ENCODE data around the gene LRP1.

LRP1 gene

DNA sequence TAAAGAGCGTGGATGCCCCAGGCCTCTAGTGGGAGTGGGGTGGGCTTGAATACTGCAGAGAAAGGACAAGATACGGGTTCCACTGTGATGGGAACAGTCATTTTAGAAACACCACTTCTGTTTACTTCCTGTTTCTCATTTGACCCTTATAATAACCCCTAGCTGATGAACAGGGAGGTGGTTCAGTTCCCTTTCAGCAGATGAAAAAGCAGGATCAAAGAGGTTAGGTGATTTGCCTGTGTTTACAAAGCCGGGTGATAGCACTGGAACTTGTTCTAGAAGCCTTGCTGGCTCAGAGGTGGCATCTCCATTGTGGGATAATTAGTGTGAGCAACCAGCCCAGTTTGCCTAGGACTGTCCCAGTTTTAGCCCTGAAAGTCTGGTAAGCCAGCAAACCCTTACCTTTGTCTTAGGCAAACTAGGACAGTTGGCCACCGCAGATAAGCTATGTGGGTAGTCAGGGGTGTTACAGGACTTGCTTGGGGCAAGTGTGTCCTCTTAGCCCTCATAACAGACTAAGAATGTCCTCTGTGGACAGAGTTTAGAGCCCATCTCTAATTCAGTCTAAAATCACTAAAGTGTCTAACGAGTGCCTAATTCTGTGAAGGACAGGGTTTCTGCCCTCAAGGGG is 26.6 kb downstream of the LRP1 start:
- H3K27me3 ChIP-seq (ENCODE audit: low read depth) = no peaks in the 10 kb centered on the region
- in situ Hi-C loops (cut with MboI; ENCODE audit: low sequenced_read_pairs) = no loop called here
- H3K9me3 ChIP-seq = no peaks in the 10 kb centered on the region
- no peak overlapping the region for H3K4me3 ChIP-seq
- no peaks in the 10 kb centered on the region for H3K4me1 ChIP-seq
- peaks cover 7% of the 10 kb centered on the region; the same call in 1 of the 2 replicates for H3K36me3 ChIP-seq (replicated peaks)
- DNase-seq (ENCODE audit: low spot score in 2 of 2) = no peak

DNA sequence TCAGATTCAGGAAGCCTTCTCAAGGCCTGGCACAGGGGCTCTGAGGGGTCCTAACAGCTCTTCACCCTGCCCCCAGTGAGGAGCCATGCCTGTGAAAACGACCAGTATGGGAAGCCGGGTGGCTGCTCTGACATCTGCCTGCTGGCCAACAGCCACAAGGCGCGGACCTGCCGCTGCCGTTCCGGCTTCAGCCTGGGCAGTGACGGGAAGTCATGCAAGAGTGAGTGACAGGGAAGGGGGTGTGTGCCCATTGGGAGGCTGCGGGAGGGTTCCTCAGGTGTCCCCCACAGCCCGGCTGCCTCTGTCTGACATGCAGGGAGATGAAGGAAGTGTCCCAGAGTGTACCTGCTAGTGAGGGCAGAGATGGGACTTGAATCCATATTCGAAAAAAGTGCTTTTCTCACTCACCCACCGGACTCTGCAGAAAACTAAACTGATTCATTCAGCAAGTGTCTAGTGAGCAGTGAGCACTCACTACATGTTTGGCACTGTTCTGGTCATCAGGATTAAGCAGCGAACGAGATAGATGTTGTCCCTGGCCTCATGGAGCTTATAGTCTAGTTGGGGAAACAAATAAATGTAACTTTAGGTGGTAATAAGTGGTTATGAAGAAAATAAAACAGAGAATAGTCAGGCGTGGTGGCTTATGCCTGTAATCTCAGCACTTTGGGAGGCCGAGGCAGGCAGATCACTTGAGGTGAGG is 28.6 kb downstream of the LRP1 start:
- Histone ChIP-seq H3K4me3 (no peak overlapping the region), H3K9me3 (no peaks in the 10 kb centered on the region), H3K36me3 (replicated peaks) (peaks cover 13% of the 10 kb centered on the region), H3K27me3 (ENCODE audit: low read depth) (no peaks in the 10 kb centered on the region), H3K4me1 (no peaks in the 10 kb centered on the region)
- in situ Hi-C loops (cut with MboI; ENCODE audit: low sequenced_read_pairs) = no loop called here
- no peak for DNase-seq (ENCODE audit: low spot score in 2 of 2)

DNA sequence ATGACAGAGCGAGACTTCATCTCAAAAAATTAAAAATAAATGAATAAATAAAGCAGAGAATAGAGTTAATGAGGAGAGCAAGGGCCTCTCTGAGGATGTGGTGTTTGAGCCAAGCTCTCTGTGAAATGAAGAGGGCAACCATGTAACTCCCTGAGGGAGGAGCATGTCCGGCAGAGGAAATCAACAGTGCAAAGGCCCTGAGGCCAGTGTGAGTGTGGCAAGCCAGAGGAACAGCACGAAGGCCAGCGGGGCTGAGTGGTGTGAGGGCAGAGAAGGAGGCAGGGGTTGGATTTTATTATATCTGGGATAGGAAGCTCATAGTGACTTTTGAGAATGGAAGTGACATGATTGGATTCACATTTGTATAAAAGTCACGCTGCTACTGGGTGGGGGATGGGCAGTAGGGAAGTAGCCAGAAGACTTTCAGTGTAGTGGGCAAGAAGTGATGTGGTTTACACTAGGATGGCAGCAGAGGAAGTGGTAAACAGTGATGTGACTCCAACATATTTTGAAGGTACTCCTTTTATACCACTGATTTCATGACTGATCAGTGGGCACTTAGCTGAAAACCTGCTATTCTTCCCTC is 29.4 kb downstream of the LRP1 start:
- Histone ChIP-seq H3K27me3 (ENCODE audit: low read depth) (no peaks in the 10 kb centered on the region), H3K4me1 (no peaks in the 10 kb centered on the region), H3K9me3 (no peaks in the 10 kb centered on the region), H3K36me3 (replicated peaks) (peaks cover 13% of the 10 kb centered on the region), H3K4me3 (no peak overlapping the region)
- in situ Hi-C loops (cut with MboI; ENCODE audit: low sequenced_read_pairs) = no loop called here
- DNase-seq (ENCODE audit: low spot score in 2 of 2) = no peak

DNA sequence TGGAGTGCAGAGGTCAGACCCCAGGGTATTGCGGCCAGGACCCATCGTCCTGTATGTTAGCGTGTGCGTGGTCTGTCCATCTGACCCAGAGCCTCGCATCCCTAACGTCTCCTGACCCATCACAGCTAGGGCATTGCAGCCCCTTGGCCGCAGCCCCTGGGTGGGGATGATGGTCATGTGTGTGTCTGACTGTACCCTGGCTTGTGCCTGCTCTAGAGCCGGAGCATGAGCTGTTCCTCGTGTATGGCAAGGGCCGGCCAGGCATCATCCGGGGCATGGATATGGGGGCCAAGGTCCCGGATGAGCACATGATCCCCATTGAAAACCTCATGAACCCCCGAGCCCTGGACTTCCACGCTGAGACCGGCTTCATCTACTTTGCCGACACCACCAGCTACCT is 29.9 kb downstream of the LRP1 start:
- H3K9me3 ChIP-seq = no peaks in the 10 kb centered on the region
- no peak overlapping the region for H3K4me3 ChIP-seq
- DNase-seq (ENCODE audit: low spot score in 2 of 2) = no peak
- H3K36me3 ChIP-seq (replicated peaks) = peaks cover 13% of the 10 kb centered on the region
- no peaks in the 10 kb centered on the region for H3K4me1 ChIP-seq
- in situ Hi-C loops (cut with MboI; ENCODE audit: low sequenced_read_pairs) = no loop called here
- H3K27me3 ChIP-seq (ENCODE audit: low read depth) = no peaks in the 10 kb centered on the region

DNA sequence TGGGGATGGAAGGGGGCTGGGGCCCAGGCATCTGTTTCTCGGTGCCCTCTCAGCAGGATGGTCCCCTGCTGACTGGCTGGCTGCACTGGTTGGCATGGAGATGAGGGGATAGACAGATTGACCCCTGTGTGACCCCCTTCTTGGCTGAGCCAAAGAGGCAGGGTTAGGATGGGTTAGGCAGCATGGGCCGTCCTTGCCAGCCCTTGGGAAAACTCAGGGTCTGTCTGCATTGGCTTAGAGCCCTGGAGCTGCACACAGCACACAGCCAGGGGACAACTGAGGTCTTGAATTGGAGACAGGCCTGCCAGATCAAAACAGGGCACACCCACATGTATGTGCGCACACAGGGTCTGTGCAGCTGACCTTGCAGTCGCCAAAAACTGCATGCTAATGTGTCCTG is 30.4 kb downstream of the LRP1 start:
- no peak for DNase-seq (ENCODE audit: low spot score in 2 of 2)
- H3K27me3 ChIP-seq (ENCODE audit: low read depth) = no peaks in the 10 kb centered on the region
- no peaks in the 10 kb centered on the region for H3K4me1 ChIP-seq
- H3K4me3 ChIP-seq = no peak overlapping the region
- no peaks in the 10 kb centered on the region for H3K9me3 ChIP-seq
- in situ Hi-C loops (cut with MboI; ENCODE audit: low sequenced_read_pairs) = no loop called here
- H3K36me3 ChIP-seq (replicated peaks) = peaks cover 13% of the 10 kb centered on the region

DNA sequence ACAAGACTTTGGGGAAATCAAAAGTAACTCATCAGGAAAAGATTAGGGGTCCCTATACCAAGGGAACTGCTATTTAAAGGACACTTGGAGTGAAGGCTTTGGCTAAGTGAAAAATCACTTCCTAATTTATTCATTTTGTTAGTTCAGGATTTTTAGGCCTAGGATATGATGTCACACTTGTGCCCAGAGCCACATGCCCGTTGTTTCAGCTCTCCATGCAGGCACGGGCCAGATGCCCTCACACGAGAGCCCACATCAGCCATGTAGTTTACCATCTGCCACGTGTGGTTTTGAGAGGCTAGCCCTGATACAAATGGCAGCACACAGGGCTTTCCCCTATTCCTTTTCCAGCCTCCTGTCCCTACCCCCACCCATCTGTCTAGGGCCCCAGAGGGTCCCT is 31.0 kb downstream of the LRP1 start:
- in situ Hi-C loops (cut with MboI; ENCODE audit: low sequenced_read_pairs) = no loop called here
- H3K4me3 ChIP-seq = no peak overlapping the region
- no peak for DNase-seq (ENCODE audit: low spot score in 2 of 2)
- H3K27me3 ChIP-seq (ENCODE audit: low read depth) = no peaks in the 10 kb centered on the region
- no peaks in the 10 kb centered on the region for H3K9me3 ChIP-seq
- no peaks in the 10 kb centered on the region for H3K4me1 ChIP-seq
- H3K36me3 ChIP-seq (replicated peaks) = peaks cover 13% of the 10 kb centered on the region

DNA sequence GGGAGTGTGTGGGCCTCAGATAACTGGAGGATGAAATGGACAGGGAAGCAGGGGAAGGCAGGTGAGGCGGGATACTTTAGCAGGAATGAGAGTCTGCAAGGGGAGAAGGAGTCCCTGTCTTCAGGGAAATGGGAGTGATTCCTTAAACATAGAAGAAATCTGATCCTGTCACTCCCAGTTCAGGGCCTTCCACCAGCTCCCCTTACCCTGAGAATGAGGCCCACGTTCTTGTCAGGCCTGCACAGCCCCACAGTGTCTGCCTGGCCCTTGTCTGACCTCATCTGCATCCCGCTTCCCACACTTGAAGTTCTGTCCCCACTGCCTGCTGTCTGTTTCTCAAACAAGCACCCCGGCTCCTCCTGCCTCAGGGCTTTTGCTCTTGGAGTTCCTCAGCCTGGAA is 31.8 kb downstream of the LRP1 start:
- Histone ChIP-seq H3K9me3 (no peaks in the 10 kb centered on the region), H3K27me3 (ENCODE audit: low read depth) (no peaks in the 10 kb centered on the region), H3K4me3 (no peak overlapping the region), H3K4me1 (no peaks in the 10 kb centered on the region), H3K36me3 (replicated peaks) (peaks cover 13% of the 10 kb centered on the region)
- no peak for DNase-seq (ENCODE audit: low spot score in 2 of 2)
- in situ Hi-C loops (cut with MboI; ENCODE audit: low sequenced_read_pairs) = no loop called here

DNA sequence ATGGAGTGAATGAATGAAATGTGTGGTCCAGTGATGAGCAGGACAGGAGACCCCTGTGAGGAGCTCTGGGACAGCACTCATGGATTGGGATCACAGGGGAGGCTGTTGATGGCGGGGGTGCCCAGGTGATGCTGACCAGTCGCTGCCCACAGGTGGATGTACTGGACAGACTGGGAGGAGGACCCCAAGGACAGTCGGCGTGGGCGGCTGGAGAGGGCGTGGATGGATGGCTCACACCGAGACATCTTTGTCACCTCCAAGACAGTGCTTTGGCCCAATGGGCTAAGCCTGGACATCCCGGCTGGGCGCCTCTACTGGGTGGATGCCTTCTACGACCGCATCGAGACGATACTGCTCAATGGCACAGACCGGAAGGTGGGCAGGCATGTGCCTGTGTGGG is 32.5 kb downstream of the LRP1 start:
- in situ Hi-C loops (cut with MboI; ENCODE audit: low sequenced_read_pairs) = no loop called here
- Histone ChIP-seq H3K9me3 (no peaks in the 10 kb centered on the region), H3K4me3 (no peak overlapping the region), H3K36me3 (replicated peaks) (peaks cover 13% of the 10 kb centered on the region), H3K27me3 (ENCODE audit: low read depth) (no peaks in the 10 kb centered on the region), H3K4me1 (no peaks in the 10 kb centered on the region)
- DNase-seq (ENCODE audit: low spot score in 2 of 2) = no peak

DNA sequence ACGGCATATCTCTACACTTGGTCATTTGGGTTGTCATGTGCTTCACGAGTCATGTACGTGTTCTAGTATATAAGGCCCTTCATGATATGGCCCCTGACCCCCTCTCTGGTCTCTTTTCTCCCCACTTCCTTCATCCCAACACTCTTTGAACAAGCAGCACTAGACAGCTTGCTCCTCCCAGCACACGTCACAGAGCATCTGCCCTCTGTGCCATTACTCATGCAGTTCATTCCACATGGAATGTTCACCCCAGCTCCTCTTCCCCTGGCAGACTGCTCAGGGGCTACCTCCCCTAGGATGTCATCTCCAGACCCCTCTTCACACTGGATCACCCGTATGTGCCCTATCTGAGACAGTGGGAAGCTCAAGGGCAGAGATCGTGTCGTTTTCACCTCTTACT is 33.2 kb downstream of the LRP1 start:
- no peaks in the 10 kb centered on the region for H3K4me1 ChIP-seq
- no peaks in the 10 kb centered on the region for H3K27me3 ChIP-seq (ENCODE audit: low read depth)

DNA sequence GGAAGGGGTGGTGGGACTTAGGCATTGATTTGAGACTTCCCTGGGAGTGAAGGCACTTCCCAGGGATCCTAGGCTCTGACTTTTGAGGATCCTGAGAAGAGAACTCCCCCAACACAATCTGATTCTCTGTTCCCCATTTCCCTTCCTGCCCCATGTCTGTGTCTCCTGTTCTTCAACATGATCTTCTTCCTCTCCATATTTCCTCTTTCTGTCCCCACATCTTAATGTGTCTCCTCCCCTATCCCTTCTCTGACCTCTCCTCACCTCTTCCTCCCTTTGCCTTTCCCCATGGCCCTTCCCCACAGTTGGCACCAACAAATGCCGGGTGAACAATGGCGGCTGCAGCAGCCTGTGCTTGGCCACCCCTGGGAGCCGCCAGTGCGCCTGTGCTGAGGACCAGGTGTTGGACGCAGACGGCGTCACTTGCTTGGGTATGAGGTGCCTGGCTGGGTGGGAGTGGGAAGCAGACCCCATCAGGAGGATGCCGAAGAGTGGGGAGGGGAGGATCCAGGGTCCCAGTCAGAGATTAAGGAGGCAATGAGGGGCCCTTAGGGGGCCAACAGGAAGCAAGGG is 34.4 kb downstream of the LRP1 start:
- no peaks in the 10 kb centered on the region for H3K9me3 ChIP-seq
- H3K4me3 ChIP-seq = no peak overlapping the region
- in situ Hi-C loops (cut with MboI; ENCODE audit: low sequenced_read_pairs) = no loop called here
- peaks cover 6% of the 10 kb centered on the region for H3K36me3 ChIP-seq (replicated peaks)
- no peak for DNase-seq (ENCODE audit: low spot score in 2 of 2)
- no peaks in the 10 kb centered on the region for H3K27me3 ChIP-seq (ENCODE audit: low read depth)
- H3K4me1 ChIP-seq = no peaks in the 10 kb centered on the region

More for the DNA sequence above, 33.2 kb downstream of the LRP1 start:
- Histone ChIP-seq H3K36me3 (replicated peaks) (peaks cover 11% of the 10 kb centered on the region), H3K9me3 (no peaks in the 10 kb centered on the region), H3K4me3 (no peak overlapping the region)
- DNase-seq (ENCODE audit: low spot score in 2 of 2) = no peak
- in situ Hi-C loops (cut with MboI; ENCODE audit: low sequenced_read_pairs) = no loop called here

DNA sequence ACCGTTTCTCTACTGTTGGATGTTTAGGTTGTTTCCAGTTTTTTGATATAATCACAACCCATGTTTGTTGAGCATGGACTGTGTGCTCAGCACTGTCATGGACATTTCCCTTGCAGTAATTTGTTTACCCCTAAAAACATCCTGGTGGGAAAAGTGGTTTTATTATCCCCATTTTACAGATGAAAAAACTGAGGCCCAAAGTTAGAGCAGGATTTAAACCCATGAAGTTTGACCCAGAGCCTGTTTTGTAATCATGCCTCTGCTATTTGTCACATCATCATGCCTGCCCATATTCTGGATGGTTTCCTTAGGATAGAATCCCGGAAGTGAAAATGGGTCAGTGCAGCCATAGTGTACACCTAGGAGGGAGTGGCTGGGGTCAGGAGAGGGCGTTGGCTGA is 36.2 kb downstream of the LRP1 start:
- no peak overlapping the region for H3K4me3 ChIP-seq
- DNase-seq (ENCODE audit: low spot score in 2 of 2) = no peak
- H3K27me3 ChIP-seq (ENCODE audit: low read depth) = no peaks in the 10 kb centered on the region
- no peaks in the 10 kb centered on the region for H3K4me1 ChIP-seq
- H3K36me3 ChIP-seq (replicated peaks) = peaks cover 6% of the 10 kb centered on the region
- no peaks in the 10 kb centered on the region for H3K9me3 ChIP-seq
- in situ Hi-C loops (cut with MboI; ENCODE audit: low sequenced_read_pairs) = no loop called here

DNA sequence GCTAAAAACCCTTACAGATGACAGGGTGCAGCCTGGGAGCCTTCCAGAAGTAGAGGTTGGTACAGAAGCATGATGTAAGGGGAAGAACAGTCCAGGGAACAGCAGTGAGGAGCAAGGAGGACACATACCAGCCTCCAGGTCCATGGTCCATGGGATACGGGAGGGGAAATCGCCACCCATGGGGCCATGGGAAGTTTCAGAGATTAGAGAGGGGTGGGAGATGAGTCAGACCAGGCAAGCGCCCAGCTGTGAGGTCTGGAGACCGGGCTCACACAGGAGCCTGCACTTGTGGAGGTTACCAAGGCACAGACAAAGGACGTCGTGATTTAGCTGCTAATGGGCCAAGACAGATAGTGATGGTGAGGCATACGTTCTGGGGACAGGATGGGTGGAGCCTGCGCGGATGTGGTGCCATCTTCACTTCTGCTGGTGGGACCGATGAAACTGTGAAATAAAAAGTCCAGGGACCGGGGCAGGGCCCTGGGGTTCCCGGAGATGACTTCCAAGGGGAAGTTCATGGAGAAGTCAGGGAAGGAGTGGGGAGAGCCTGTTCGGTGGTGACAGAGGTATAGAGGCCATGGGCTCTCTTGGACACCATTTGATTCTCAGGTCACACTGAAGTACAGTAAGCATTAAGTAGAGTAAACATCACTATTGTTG is 36.8 kb downstream of the LRP1 start:
- Histone ChIP-seq H3K4me1 (no peaks in the 10 kb centered on the region), H3K4me3 (no peak overlapping the region), H3K9me3 (no peaks in the 10 kb centered on the region), H3K27me3 (ENCODE audit: low read depth) (no peaks in the 10 kb centered on the region), H3K36me3 (replicated peaks) (peaks cover 6% of the 10 kb centered on the region)
- no peak for DNase-seq (ENCODE audit: low spot score in 2 of 2)
- in situ Hi-C loops (cut with MboI; ENCODE audit: low sequenced_read_pairs) = no loop called here

DNA sequence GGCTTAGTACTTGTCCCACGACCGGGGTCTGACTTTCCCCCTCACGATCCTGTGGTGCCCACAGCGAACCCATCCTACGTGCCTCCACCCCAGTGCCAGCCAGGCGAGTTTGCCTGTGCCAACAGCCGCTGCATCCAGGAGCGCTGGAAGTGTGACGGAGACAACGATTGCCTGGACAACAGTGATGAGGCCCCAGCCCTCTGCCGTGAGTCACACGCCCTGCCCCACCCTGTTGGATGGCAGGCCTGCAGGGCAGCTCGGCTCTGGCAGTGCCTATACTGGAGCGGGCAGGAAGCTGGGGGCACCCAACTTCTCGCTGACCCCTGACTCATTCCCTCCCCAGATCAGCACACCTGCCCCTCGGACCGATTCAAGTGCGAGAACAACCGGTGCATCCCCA is 37.5 kb downstream of the LRP1 start:
- peaks cover 4% of the 10 kb centered on the region for H3K36me3 ChIP-seq (replicated peaks)
- no peaks in the 10 kb centered on the region for H3K4me1 ChIP-seq
- no peak overlapping the region for H3K4me3 ChIP-seq
- H3K27me3 ChIP-seq (ENCODE audit: low read depth) = no peaks in the 10 kb centered on the region
- in situ Hi-C loops (cut with MboI; ENCODE audit: low sequenced_read_pairs) = no loop called here
- no peak for DNase-seq (ENCODE audit: low spot score in 2 of 2)
- H3K9me3 ChIP-seq = no peaks in the 10 kb centered on the region

DNA sequence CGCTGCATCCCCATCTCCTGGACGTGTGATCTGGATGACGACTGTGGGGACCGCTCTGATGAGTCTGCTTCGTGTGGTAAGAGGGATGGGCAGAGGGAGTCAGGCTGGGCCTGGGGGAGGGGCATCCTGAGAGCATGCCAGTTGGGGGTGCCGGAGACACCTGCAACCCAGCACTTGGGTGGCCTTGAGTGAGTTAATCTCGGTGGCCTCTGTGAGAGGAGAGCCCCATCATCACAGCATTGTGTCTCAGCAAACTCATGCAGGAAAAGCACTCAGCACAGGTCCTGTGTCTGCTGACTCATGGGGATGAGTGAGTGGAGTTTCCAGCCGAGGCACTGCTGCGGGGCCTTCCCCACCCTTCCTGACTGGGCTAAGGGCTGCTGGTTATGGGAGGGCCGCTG is 38.7 kb downstream of the LRP1 start:
- no peak for DNase-seq (ENCODE audit: low spot score in 2 of 2)
- in situ Hi-C loops (cut with MboI; ENCODE audit: low sequenced_read_pairs) = no loop called here

More for the DNA sequence above, 38.7 kb downstream of the LRP1 start:
- H3K36me3 ChIP-seq (replicated peaks) = no peaks in the 10 kb centered on the region; the same call in none of the 2 replicates
- no peak overlapping the region for H3K4me3 ChIP-seq
- H3K4me1 ChIP-seq = no peaks in the 10 kb centered on the region
- H3K9me3 ChIP-seq = no peaks in the 10 kb centered on the region
- H3K27me3 ChIP-seq (ENCODE audit: low read depth) = no peaks in the 10 kb centered on the region

Data from HAP-1 (cell line).